ENCODE measurements around the gene UBE2I.

Gene UBE2I

GRCh38 chr16:1332618-1333148, 23.2 kb downstream of the UBE2I start:
- peaks cover 0 to 9% (median 8%) of the 10 kb centered on the region in 3 donors for H3K9me3 ChIP-seq
- peaks cover 0 to 38% (median 30%) of the 10 kb centered on the region in 4 donors for H3K4me1 ChIP-seq
- H3K27ac ChIP-seq = no peak overlapping the region
- H3K4me3 ChIP-seq = peak overlapping the region; percentile 24 to 35
- no peak for TF ChIP-seq CTCF (IDR thresholded peaks at IDR 0.05)
- H3K27me3 ChIP-seq = peaks cover 13 to 80% of the 10 kb centered on the region in 2 donors
- peaks cover 0 to 3% (median 0%) of the 10 kb centered on the region in 3 donors for H3K36me3 ChIP-seq
- intact Hi-C loops (cut with DNase I; ENCODE audit: low total_unique reads) = no loop called here
- no peak for DNase-seq

DNA sequence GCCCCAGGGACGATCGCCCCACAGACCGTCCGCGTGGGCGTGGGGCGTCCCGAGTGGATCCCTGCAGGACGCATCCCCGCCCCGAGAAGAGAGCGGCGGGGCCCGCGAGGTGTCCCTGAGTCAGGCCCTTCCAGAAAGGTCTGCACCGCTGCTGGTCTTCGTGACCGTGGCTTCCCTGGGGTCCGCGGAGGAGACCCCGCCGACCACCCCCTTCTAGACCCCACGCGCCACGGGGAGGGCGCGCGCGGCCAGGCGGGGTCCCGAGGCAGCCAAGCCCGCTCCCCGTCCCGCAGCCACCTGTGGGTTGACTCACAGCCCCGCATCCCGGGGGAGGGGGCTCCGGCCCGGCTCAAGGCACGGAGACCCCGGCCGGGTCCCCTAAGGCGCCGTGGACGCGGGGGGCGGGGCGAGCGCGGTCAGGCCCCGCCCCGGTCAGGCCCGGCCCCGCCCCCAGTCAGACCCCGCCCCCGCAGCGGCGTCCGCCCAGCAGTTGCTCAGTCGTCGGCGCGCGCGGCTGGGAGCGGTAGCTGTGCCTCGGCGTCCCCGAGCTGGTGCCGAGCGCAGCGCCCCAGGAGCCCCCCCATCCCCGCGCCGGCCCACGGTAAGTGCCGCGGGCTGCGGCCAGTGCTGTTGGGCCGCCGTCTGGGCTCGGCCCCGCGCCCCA, 23.8 kb downstream of the UBE2I start, which contains the start of gene BAIAP3:
TSS of gene BAIAP3 (plus strand) at position 497 of the 664 bp plus-strand sequence. CDS start 4,905 bp downstream, outside the sequence.
- H3K4me3 ChIP-seq = peak within 1 kb of the TSS; percentile 24 to 35
- peaks cover 13 to 86% of the 10 kb centered on the region in 2 donors for H3K27me3 ChIP-seq
- TF ChIP-seq CTCF (IDR thresholded peaks at IDR 0.05) = no peak
- peaks cover 0 to 9% (median 8%) of the 10 kb centered on the region in 3 donors for H3K9me3 ChIP-seq
- intact Hi-C loops (cut with DNase I; ENCODE audit: low total_unique reads) = no loop called here
- DNase-seq = no peak
- no peaks in the 10 kb centered on the region for H3K36me3 ChIP-seq
- peaks cover 0 to 38% (median 30%) of the 10 kb centered on the region in 4 donors for H3K4me1 ChIP-seq
- no peak within 1 kb of the TSS for H3K27ac ChIP-seq

DNA sequence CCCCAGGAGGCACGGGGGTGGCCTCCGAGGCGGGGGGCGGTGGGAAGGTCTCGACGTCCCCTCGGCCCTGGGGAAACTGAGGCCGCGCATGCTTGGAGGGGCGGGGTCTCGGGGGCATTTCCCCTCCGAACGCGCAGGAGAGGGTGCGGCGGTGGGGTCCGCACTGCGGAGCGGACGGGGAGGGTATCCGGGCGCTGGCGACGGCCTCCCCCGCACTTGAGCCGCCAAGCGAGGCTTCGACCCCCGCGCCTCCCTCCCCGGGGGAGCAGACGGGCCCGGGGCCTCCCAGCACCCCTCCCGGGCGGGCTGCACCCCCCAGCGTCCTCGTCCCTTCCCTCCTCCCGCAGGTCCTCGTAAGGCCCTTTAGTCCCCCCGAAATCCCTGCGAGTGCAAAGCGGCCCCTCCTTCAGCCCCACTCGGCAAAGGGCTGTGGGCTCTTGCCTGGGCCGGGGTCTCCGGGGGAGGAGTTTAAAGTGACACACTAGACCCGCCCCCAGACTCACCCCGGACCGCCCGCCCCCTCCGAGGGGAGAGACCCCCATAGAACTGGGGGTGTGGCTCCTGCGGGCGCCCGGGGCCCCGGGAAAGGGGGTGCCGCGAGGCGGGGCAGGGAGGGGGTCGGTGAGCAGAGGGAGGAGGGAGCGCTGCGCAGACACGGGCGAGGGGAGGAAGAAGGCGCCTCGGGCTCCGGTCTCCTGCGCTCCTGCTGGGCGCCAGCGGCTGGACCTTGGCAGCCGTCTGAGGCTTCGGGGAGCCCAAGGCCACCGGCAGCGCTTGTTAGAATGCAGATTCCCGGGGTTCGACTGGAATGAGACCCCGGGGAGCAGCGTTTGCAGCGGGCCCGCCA, 24.6 kb downstream of the UBE2I start:
- Histone ChIP-seq H3K27ac (no peak overlapping the region), H3K4me3 (peak overlapping the region; percentile 24 to 35), H3K27me3 (peaks cover 13 to 93% of the 10 kb centered on the region in 2 donors), H3K9me3 (peaks cover 0 to 9% (median 8%) of the 10 kb centered on the region in 3 donors), H3K4me1 (peaks cover 0 to 38% (median 30%) of the 10 kb centered on the region in 4 donors), H3K36me3 (no peaks in the 10 kb centered on the region)
- no peak for DNase-seq
- TF ChIP-seq CTCF (IDR thresholded peaks at IDR 0.05) = no peak
- intact Hi-C loops (cut with DNase I; ENCODE audit: low total_unique reads) = no loop called here

GRCh38 chr16:1334739-1335138, 25.3 kb downstream of the UBE2I start:
- no peaks in the 10 kb centered on the region for H3K36me3 ChIP-seq
- H3K4me1 ChIP-seq = peaks cover 0 to 38% (median 30%) of the 10 kb centered on the region in 4 donors
- peaks cover 0 to 9% (median 8%) of the 10 kb centered on the region in 3 donors for H3K9me3 ChIP-seq
- no peak for DNase-seq
- no peak overlapping the region for H3K4me3 ChIP-seq
- peaks cover 13 to 92% of the 10 kb centered on the region in 2 donors for H3K27me3 ChIP-seq
- TF ChIP-seq CTCF (IDR thresholded peaks at IDR 0.05) = no peak
- H3K27ac ChIP-seq = no peak overlapping the region
- intact Hi-C loops (cut with DNase I; ENCODE audit: low total_unique reads) = no loop called here

- TF ChIP-seq CTCF (IDR thresholded peaks at IDR 0.05) = no peak
- peaks cover 0 to 5% (median 4%) of the 10 kb centered on the region in 3 donors for H3K9me3 ChIP-seq
- H3K4me3 ChIP-seq = no peak overlapping the region
- intact Hi-C loops (cut with DNase I; ENCODE audit: low total_unique reads) = no loop called here
- no peak for DNase-seq
- H3K4me1 ChIP-seq = peaks cover 0 to 38% (median 30%) of the 10 kb centered on the region in 4 donors
- H3K27ac ChIP-seq = no peak overlapping the region
- H3K27me3 ChIP-seq = peaks cover 13 to 86% of the 10 kb centered on the region in 2 donors
- H3K36me3 ChIP-seq = no peaks in the 10 kb centered on the region
Observed at GRCh38 chr16:1335211-1335971, 26.0 kb downstream of the UBE2I start.
